Heart left ventricle (tissue), 16 donors: ENCODE data around the gene ST3GAL4. TPM values are rescaled to one million over a fixed set of nuclear protein-coding genes. Genes with fewer than 3 reads are reported as not detected.

ENCODE experiments used
- ATAC-seq, 4 donors: fragments of 200-7000 bp; cut with Tn5 transposase; one replicate each; pipeline ENCODE4 v1.9.1; 2020 to 2022; ENCODE audit warnings: moderate library complexity in 4 of 4, mild to moderate bottlenecking in 3 of 4, moderate number of reproducible peaks in 1 of 4
- DNase-seq, 5 donors: peaks; one replicate each; pipeline ENCODE4 v3.0.0-alpha.2; 2020
- H3K27ac ChIP-seq, 12 donors: fragments of 200-600 bp; sonication (generic) in 4 of 12; one replicate each; pipeline versions ENCODE4 v1.5.0 to v1.8.0; 2016 to 2022; ENCODE audit warnings: mild to moderate bottlenecking in 2 of 12
- H3K27me3 ChIP-seq, 9 donors: fragments of 200-600 bp; sonication (generic) in 2 of 9; one replicate each; pipeline versions ENCODE4 v1.5.1 to v1.8.0; 2016 to 2022; ENCODE audit warnings: mild to moderate bottlenecking in 3 of 9
- H3K36me3 ChIP-seq, 9 donors: fragments of 200-600 bp; sonication (generic) in 2 of 9; one replicate each; pipeline versions ENCODE4 v1.5.0 to v1.8.0; 2018 to 2022; ENCODE audit warnings: mild to moderate bottlenecking in 2 of 9
- H3K4me1 ChIP-seq, 12 donors: fragments of 200-600 bp; sonication (generic) in 4 of 12; one replicate each; pipeline versions ENCODE4 v1.5.0 to v1.8.0; 2016 to 2022; ENCODE audit warnings: mild to moderate bottlenecking in 3 of 12
- H3K4me3 ChIP-seq, 12 donors: fragments of 200-600 bp; sonication (generic) in 4 of 12; one replicate each; pipeline versions ENCODE4 v1.5.0 to v1.8.0; 2017 to 2022; ENCODE audit warnings: mild to moderate bottlenecking in 9 of 12, moderate library complexity in 4 of 12
- H3K9me3 ChIP-seq, 12 donors: fragments of 200-600 bp; sonication (generic) in 4 of 12; one replicate each; pipeline versions ENCODE4 v1.5.0 to v1.8.0; 2016 to 2022; ENCODE audit warnings: mild to moderate bottlenecking in 1 of 12
- POLR2A ChIP-seq, 2 donors: fragments of 450-650 bp; IDR thresholded peaks; one replicate each; pipeline ENCODE4 v1.6.1; 2017; ENCODE audit warnings: antibody characterized with exemption in 2 of 2, mild to moderate bottlenecking in 2 of 2, moderate library complexity in 2 of 2
- WGBS, 4 donors: extraction: QIAGEN DNeasy Blood & Tissue Kit in 2 of 4; methylation state at CpG; one replicate each; pipeline versions ENCODE4 v1.1.5 to v1.1.7; 2013 to 2018; 5-methylcytosine and 5-hydroxymethylcytosine counted together
- intact Hi-C, 10 donors: fragments of 100-400 bp; cut with DNase I; formaldehyde crosslinking; loops; one replicate each; pipeline versions ENCODE4 v1.11.1 to v1.14.2; 2022
- polyA plus RNA-seq, 2 donors: library from polyadenylated mRNA; stranded (reverse); fragments of 200-250 nt; gene quantifications; one replicate each; pipeline ENCODE4 v1.2.3, GENCODE V29; 2013
- total RNA-seq, 9 donors: library from RNA; depleted of rRNA in 2 of 9; stranded (reverse); fragments of >200 nt in 2 of 9; fragmentation: NEBNext Ultra II Directional in 3 of 9; extraction: Animal tissue kit (Norgen Biotek cat#: 25700) in 3 of 9; gene quantifications; one replicate each; pipeline versions ENCODE4 v1.1.0 to v1.2.4, GENCODE V29; 2016 to 2023
- TF ChIP-seq, protein P1 (sequence below), 12 donors: fragments of 200-600 bp; sonication (generic) in 4 of 12; IDR thresholded peaks; one replicate each; pipeline versions ENCODE4 v1.5.0 to v1.8.0; 2018 to 2022; ENCODE audit warnings: antibody characterized with exemption in 12 of 12, mild to moderate bottlenecking in 5 of 12
- donor health status: ischemic (EF 13 %, LVEDD 7.1; RV severe dilation, severe dysfunction).
- donor health status: healthy with polysubstance abuse.
- donor health status: DM: no; HTN: yes; CAD: no.
- donor health status: DM: no; HTN: no; CAD: no.
- donor health status: ischemic (EF 25% LVEDD 6.9; RV normal size, moderate dysfunction).
- donor health status: ischemic (EF 25% LVEDD 5.7; RV mildly dilated, moderate dysfunction).
- donor health status: healthy.
- donor health status: DM: yes; HTN: yes; CAD: no.
- donor health status: ischemic (EF 35%, LVEDD 5.7; RV mildly dilated, moderate dysfunction).
- donor health status: nonischemic (EF 11% LVEDD 7.7; RV severe dilation, severe dysfunction).
- donor health status: DM: yes; HTN: yes; CAD: no.
- donor health status: PGD.
- donor health status: ischemic (EF 29% LVEDD 5.4; RV normal size, mild dysfunction).
- donor health status: nonischemic (EF 23%, LVEDD 6.1; RV moderate dilation, normal function).

The ST3GAL4 gene
- total and polyA plus RNA-seq, 11 donors: 30.6 to 168 (median 66.1) TPM

DNA sequence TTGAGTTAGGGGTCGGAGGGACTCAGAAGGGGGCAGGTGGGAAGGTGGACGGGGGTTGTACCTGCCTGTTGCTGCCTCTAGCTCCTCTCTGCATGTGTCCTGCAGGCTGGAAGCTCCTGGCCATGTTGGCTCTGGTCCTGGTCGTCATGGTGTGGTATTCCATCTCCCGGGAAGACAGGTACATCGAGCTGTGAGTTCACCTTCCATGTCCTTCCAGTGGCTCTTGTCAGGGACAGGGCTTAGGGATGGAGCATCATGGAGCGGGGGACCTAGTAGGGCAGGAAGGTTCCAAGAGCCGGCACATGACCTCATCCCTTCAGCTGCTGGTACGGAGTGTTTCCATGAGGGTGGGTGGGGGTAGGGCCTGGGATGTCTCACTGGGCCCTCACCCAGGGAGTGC is 50.9 kb downstream of the ST3GAL4 start:
- TF ChIP-seq, protein P1, sequence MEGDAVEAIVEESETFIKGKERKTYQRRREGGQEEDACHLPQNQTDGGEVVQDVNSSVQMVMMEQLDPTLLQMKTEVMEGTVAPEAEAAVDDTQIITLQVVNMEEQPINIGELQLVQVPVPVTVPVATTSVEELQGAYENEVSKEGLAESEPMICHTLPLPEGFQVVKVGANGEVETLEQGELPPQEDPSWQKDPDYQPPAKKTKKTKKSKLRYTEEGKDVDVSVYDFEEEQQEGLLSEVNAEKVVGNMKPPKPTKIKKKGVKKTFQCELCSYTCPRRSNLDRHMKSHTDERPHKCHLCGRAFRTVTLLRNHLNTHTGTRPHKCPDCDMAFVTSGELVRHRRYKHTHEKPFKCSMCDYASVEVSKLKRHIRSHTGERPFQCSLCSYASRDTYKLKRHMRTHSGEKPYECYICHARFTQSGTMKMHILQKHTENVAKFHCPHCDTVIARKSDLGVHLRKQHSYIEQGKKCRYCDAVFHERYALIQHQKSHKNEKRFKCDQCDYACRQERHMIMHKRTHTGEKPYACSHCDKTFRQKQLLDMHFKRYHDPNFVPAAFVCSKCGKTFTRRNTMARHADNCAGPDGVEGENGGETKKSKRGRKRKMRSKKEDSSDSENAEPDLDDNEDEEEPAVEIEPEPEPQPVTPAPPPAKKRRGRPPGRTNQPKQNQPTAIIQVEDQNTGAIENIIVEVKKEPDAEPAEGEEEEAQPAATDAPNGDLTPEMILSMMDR (IDR thresholded peaks at IDR 0.05): no peak
- TF ChIP-seq POLR2A (IDR thresholded peaks at IDR 0.05): no peak
- Histone ChIP-seq H3K27ac (peak overlapping the region in 1 of 12 donors; percentile 5), H3K27me3 (no peaks in the 10 kb centered on the region), H3K36me3 (peaks cover 0 to 37% (median 30%) of the 10 kb centered on the region in 9 donors), H3K4me3 (no peak overlapping the region), H3K4me1 (peaks cover 0 to 63% (median 18%) of the 10 kb centered on the region in 12 donors), H3K9me3 (no peaks in the 10 kb centered on the region)
- 70 to 82% (median 80%) methylated on average over 6 to 8 of the region's 8 CpGs for WGBS, 4 donors
- ATAC-seq (peak in 1 of 4 donors; percentile 25), DNase-seq (no peak)
- intact Hi-C loops: loop anchor here in 1 of 10 donors (10.0 kb wide), 1 partner anchor 52 kb away; the partner anchor contains the start of gene ST3GAL4

- WGBS, 4 donors: 74 to 88% (median 84%) methylated on average over 12 of the region's 12 CpGs
- no peaks in the 10 kb centered on the region for H3K9me3 ChIP-seq
- H3K27me3 ChIP-seq: no peaks in the 10 kb centered on the region
- H3K4me3 ChIP-seq: no peak overlapping the region
- TF ChIP-seq POLR2A (IDR thresholded peaks at IDR 0.05): no peak
- TF ChIP-seq, protein P1 (IDR thresholded peaks at IDR 0.05): no peak
- H3K4me1 ChIP-seq: peaks cover 0 to 66% (median 20%) of the 10 kb centered on the region in 12 donors
- ATAC-seq (no peak), DNase-seq (no peak)
- peaks cover 0 to 43% (median 30%) of the 10 kb centered on the region in 9 donors for H3K36me3 ChIP-seq
- intact Hi-C loops: loop anchor here in 1 of 10 donors (10.0 kb wide), 1 partner anchor 52 kb away; the partner anchor contains the start of gene ST3GAL4
- peak overlapping the region in 2 of 12 donors; percentile 5 to 27 for H3K27ac ChIP-seq
These were observed 51.6 kb downstream of the ST3GAL4 start for GRCh38 chr11:126407101-126407521.

DNA sequence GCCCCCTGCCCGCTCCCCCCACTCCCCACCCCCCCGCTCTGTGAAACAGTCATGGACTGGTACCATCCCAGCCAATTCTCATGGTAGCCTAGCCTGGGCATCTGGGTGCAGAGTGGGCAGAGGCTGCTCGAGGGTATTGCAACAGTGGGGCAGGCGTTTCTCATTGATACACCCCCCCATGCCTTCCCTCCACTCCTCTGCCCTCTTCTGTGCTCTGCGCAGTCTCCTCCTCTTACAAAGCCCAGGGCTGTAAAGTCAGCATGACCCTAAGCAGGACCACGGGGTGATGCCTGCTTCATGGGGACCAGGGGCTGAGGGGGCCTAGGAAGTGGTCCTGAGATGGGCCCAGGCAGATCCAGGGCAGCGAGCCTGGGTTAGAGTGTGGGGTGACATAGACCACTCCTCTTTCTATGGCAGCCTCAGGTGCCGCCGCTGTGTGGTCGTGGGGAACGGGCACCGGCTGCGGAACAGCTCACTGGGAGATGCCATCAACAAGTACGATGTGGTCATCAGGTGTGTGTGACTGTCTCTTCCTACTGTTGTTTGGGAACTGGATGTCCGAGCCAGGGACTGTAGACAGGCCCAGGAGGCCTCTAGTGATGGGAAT is 52.3 kb downstream of the ST3GAL4 start:
- Histone ChIP-seq H3K4me1 (peaks cover 0 to 66% (median 23%) of the 10 kb centered on the region in 12 donors), H3K36me3 (peaks cover 0 to 43% (median 30%) of the 10 kb centered on the region in 9 donors), H3K4me3 (no peak overlapping the region), H3K9me3 (no peaks in the 10 kb centered on the region), H3K27ac (no peak overlapping the region), H3K27me3 (no peaks in the 10 kb centered on the region)
- intact Hi-C loops: loop anchor here in 1 of 10 donors (10.0 kb wide), 1 partner anchor 53 kb away; the partner anchor contains the start of gene ST3GAL4
- TF ChIP-seq, protein P1 (IDR thresholded peaks at IDR 0.05): no peak
- TF ChIP-seq POLR2A (IDR thresholded peaks at IDR 0.05): no peak
- no peak for ATAC-seq
- DNase-seq: no peak
- 89 to 94% (median 92%) methylated on average over 14 to 15 of the region's 15 CpGs for WGBS, 4 donors

DNA sequence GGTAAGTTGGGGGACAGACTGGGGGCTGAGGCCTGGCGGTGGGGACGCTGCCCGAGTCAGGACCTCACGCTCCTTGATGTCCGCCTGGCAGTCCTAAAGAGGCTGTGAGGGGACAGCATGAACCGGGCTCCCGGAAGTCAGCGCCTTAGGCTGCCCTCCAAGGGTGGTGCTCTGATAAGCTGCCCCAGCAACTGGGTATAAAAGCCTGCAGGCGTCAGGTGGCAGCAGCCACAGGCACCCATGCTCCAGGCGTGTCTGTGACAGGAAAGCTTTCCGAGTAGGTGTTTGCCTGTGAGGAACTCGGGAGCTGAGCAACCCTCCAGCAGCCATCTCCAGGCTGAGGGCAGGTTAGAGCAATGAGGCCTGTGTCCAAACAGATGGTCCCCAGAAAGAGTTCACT is 53.0 kb downstream of the ST3GAL4 start:
- Histone ChIP-seq H3K9me3 (no peaks in the 10 kb centered on the region), H3K36me3 (peaks cover 0 to 47% (median 36%) of the 10 kb centered on the region in 9 donors), H3K27ac (peak overlapping the region in 1 of 12 donors; percentile 22), H3K4me1 (peaks cover 0 to 59% (median 26%) of the 10 kb centered on the region in 12 donors), H3K4me3 (no peak overlapping the region), H3K27me3 (no peaks in the 10 kb centered on the region)
- TF ChIP-seq POLR2A (IDR thresholded peaks at IDR 0.05): no peak
- TF ChIP-seq, protein P1 (IDR thresholded peaks at IDR 0.05): no peak
- DNase-seq: peak in 1 of 5 donors; percentile 55
- whole genome bisulfite sequencing, 4 donors: 63 to 83% (median 78%) methylated on average over 2 to 12 of the region's 12 CpGs
- intact Hi-C loops: loop anchor here in 1 of 10 donors (10.0 kb wide), 1 partner anchor 54 kb away; the partner anchor contains the start of gene ST3GAL4
- ATAC-seq: peak in 1 of 4 donors; percentile 30
